HG02840 (cell line): ENCODE results near the gene DCANP1.
"Not testable (repeated sequence)": the region's sequence is repeated elsewhere in the genome, so short reads cannot be mapped to it uniquely, and the experiment has no call there.

Source experiments
- ATAC-seq: cut with Tn5 transposase; IDR thresholded peaks from one replicate; pipeline ENCODE4 v1.9.1; 2021; ENCODE audit warnings: mild to moderate bottlenecking, moderate library complexity, moderate number of reproducible peaks; ENCODE audit not compliant: unreplicated experiment, low FRiP score

Gene DCANP1

GRCh38 chr5:135447298-135447929, at the start of gene DCANP1:
Gene DCANP1 (minus strand): TSS chr5:135447348. CDS start chr5:135447108, 240 bp downstream.
- no peak for ATAC-seq

DNA sequence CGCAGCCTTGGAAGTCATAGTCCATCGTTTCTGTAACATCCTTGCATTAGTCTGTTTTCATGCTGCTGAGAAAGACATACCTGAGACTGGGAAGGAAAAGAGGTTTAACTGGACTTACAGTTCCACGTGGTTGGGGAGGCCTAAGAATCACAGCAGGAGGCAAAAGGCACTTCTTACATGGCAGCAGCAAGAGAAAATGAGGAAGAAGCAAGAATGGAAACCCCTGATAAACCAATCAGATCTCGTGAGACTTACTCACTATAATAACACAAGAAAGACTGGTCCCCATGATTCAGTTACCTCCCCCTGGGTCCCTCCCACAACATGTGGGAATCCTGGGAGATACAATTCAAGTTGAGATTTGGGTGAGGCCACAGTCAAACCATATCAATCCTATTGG, 48.4 kb upstream of the DCANP1 start:
- ATAC-seq: not testable (repeated sequence)

- ATAC-seq: no peak
These were observed 47.0 kb upstream of the DCANP1 start for GRCh38 chr5:135494196-135494595.

DNA sequence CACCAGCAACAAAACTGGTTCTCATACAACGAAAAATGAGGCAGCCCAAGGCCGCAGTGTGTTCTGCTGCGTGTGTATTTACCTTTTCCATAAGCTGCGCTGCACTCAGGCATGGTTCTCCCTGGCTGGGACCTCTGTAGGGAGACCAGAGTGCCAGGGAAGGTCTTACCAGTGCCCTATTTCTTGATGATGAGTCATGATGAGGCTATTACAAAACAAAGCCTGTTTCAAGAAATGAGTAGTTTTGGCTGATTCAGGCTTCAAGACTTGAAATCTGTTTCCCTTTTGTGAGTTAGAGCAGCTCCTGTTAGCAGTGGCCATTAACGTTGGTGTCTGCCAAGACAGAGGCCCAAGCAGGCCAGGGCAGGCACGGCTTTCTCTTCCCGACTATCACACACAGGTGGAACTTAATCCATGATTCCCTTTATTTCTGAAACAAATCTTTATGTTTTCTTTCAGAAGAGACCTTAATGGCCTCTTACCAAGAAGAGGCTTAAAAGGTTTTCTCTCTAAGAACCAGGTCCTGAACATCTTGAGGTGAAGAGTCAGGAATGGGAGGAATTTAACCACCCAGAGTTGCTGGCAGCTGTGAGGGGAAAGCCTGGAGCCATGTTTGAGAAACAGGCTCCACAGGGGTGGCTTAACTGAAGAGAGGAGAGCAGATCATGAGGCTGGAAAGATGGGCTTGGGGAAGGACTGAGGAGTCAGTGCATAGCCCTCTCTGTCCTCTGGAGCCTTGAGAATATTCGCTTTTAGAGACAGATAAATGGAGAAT, 46.4 kb upstream of the DCANP1 start:
- ATAC-seq: no peak

- no peak for ATAC-seq
These were observed 45.1 kb upstream of the DCANP1 start for GRCh38 chr5:135492319-135492626.

- ATAC-seq: no peak
These were observed 44.6 kb upstream of the DCANP1 start for GRCh38 chr5:135491552-135492318.

- no peak for ATAC-seq
These were observed 43.9 kb upstream of the DCANP1 start for GRCh38 chr5:135491038-135491551.

DNA sequence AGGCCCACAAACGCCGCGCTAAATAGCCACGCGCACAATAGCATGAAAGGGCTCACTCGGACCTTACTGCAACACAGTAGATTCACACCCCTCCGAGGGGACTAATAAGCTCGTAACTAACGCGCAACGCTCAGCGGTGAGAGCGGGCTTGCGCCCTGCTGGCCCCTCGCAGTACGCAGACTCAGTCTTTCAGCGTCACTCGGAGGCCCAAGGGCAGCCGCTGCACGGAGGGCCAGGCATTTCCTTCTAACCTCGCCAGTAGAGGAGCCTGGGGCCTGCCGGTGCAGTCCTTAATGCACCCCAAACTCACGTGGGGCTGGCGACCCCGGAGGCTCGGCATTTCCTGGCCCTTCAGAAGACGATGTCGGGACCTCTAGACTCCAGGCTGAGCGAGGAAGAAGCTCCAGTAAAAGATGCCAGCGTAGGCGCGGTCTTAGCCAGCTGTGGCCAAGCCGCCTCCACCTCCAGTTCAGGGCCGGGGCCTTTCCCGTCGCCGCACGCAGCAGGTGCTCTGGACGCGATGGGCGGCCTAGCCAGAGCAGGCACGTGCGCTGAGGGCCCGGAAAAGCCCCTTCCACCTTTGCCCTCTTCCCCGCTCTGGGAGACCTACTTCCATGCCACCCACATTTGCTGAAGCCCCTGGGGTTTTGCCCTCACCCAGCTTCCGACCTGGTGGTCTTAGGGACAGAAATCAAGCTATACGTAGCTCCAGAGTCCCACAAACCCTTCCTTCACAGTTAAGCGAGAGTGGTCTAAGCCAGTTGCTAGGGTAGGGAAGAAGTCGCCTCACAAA, 43.3 kb upstream of the DCANP1 start:
- no peak for ATAC-seq

GRCh38 chr5:135489466-135490244, 42.5 kb upstream of the DCANP1 start:
- ATAC-seq: no peak

- ATAC-seq: no peak
These were observed 41.7 kb upstream of the DCANP1 start for GRCh38 chr5:135488727-135489465.

GRCh38 chr5:135487839-135488514, 40.8 kb upstream of the DCANP1 start:
- ATAC-seq: no peak

DNA sequence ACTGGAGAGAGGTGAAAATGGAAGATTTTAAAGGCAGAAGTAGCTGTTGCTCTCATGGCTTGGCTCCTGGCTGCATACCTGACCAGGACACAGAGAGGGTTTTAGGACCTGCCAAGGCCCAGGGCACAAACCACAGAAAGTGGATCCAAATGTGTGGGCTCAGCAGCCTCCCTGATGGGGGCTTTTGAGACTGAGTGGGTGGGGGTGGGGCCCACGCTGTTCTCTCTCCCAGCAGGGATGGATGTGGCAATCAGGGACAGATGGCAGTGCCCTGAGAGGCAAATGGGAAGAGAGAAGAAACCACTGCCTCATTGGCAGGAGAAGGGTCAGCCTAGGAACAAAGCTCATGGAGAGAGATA, 39.9 kb upstream of the DCANP1 start:
- ATAC-seq: no peak

- no peak for ATAC-seq
These were observed 39.2 kb upstream of the DCANP1 start for GRCh38 chr5:135486131-135487036.

DNA sequence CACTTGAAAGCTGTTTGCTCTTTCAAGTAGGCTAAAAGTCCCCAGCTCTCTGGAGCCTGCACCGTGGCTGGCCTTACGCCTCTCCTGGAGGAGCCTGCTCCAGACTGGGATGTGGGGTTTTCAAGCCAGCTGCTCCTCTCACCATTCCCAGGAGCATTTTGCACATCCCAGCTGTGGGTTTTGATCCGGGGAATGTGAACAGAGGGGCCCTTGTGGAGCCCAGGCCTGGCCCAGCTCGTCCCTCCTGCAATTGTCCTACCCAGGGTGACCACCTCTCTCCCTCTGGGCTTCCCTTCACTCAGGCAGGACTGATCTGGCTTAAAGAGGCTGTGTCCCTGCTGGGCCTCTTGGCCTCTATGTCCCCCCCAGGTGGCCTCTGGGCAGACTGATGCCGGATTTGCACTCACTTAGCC, 37.5 kb upstream of the DCANP1 start:
- ATAC-seq: no peak

- ATAC-seq: no peak
These were observed 36.1 kb upstream of the DCANP1 start for GRCh38 chr5:135483254-135483653.

DNA sequence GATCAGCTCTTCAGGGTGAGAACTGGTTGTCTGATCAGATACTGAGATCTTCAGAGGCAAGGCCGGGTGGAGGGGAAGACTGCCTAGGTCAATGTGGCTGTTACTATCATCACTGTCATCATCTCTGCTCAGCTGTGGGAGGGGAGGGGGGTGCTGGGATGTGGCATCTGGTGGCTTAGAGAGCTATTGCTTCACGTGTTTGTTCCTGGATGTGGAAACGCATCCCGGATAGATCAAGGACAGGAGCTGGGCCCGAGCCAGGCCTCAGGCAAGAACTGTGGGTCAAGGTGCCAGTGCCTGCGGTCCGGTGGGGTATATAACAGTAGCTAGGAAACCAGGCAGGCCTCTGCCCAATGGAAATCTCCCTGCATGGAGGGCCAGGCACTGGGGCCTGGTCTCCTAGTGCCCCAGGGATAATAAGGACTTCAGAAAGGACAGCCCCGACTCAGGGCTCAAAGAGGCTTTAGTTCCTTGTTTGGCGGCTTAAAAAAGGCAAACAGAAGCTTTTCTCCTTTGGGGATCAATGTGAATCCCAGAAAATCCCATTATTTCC, 35.3 kb upstream of the DCANP1 start:
- ATAC-seq: no peak

DNA sequence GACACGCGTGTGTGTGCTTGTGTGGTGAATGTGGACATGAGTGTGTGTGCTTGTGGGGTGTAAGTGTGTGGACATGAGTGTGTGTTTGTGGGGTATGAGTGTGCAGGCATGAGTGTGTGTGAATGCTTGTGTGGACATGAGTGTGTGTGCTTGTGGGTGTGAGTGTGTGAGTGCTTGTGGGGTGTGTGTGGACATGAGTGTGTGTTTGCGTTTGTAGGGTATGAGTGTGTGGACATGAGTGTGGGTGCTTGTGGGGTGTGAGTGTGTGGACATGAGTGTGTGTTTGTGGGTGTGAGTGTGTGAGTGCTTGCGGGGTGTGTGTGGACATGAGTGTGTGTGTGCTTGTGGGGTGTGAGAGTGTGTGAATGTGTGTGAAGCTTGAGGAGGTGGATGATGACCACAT, 34.8 kb upstream of the DCANP1 start:
- ATAC-seq: no peak
